Caco-2 (cell line): ENCODE results near the gene RSF1. TPM values are rescaled to one million over a fixed set of nuclear protein-coding genes. Genes with fewer than 3 reads are reported as not detected.

Experiments used
- Bru-seq: library from RNA; stranded (reverse); fragments of 400-500 nt; gene quantifications from one replicate; lab custom pipeline; 2021; lab: Mats Ljungman, UMichigan
- BruChase-seq, 2 experiments: library from RNA; stranded (reverse); fragments of 400-500 nt; gene quantifications; one replicate each; lab custom pipeline; 2021; lab: Mats Ljungman, UMichigan
- BruUV-seq: library from RNA; stranded (reverse); fragments of 400-500 nt; replicated peaks from 2 replicates; lab custom pipeline; 2021; lab: Mats Ljungman, UMichigan
- CTCF ChIA-PET: fragments of 300-600 bp; sonication (Branson Sonifier 250); formaldehyde crosslinking; loops from one replicate; lab custom pipeline; 2022; ENCODE audit warnings: antibody characterized with exemption; lab: Charles Lee
- POLR2A ChIA-PET: fragments of 300-600 bp; sonication (Branson Sonifier 250); formaldehyde crosslinking; loops from one replicate; lab custom pipeline; 2022; ENCODE audit warnings: antibody characterized with exemption; lab: Charles Lee
- DNase-seq, 2 experiments: peaks; one replicate each; pipeline versions ENCODE4 v3.0.0 to v3.0.0-alpha.2; 2020 to 2022
- H3K27me3 ChIP-seq: replicated peaks from 2 replicates; pipeline ENCODE4 v1.6.0; 2011; ENCODE audit warnings: low read length; ENCODE audit not compliant: control insufficient read depth, insufficient read depth
- H3K36me3 ChIP-seq: 2 replicates; pipeline ENCODE4 v1.5.1; 2011; ENCODE audit warnings: low read length; ENCODE audit not compliant: control insufficient read depth, insufficient read depth
- H3K4me1 ChIP-seq: fragments of 250-450 bp; sonication (Bioruptor Pico); 2 replicates; pipeline ENCODE4 v1.5.1; 2020; ENCODE audit warnings: mild to moderate bottlenecking
- H3K4me3 ChIP-seq: 2 replicates; pipeline ENCODE4 v1.5.1; 2011; ENCODE audit warnings: low read depth, mild to moderate bottlenecking, control low read depth, low read length
- H3K9me3 ChIP-seq: fragments of 250-450 bp; sonication (Bioruptor Pico); 2 replicates; pipeline ENCODE4 v1.5.1; 2020; ENCODE audit warnings: mild to moderate bottlenecking, moderate library complexity
- H3K27ac Mint-ChIP-seq: one replicate; pipeline ENCODE4 v1.8.0; 2022; ENCODE audit warnings: mixed read lengths; ENCODE audit not compliant: unreplicated experiment
- H3K27me3 Mint-ChIP-seq: one replicate; pipeline ENCODE4 v1.8.0; 2022; ENCODE audit warnings: mixed read lengths; ENCODE audit not compliant: insufficient read depth, unreplicated experiment
- H3K36me3 Mint-ChIP-seq: one replicate; pipeline ENCODE4 v1.8.0; 2022; ENCODE audit warnings: mild to moderate bottlenecking, mixed read lengths; ENCODE audit not compliant: insufficient read depth, unreplicated experiment
- H3K4me1 Mint-ChIP-seq: one replicate; pipeline ENCODE4 v1.8.0; 2022; ENCODE audit warnings: low read depth, mixed read lengths; ENCODE audit not compliant: unreplicated experiment
- H3K4me3 Mint-ChIP-seq: one replicate; pipeline ENCODE4 v1.8.0; 2022; ENCODE audit warnings: mild to moderate bottlenecking, moderate library complexity, mixed read lengths; ENCODE audit not compliant: unreplicated experiment
- H3K9me3 Mint-ChIP-seq: one replicate; pipeline ENCODE4 v1.8.0; 2022; ENCODE audit warnings: mixed read lengths; ENCODE audit not compliant: unreplicated experiment
- CTCF ChIP-seq, 2 experiments: fragments of 200-600 bp in 1 of 2; IDR thresholded peaks; 1 replicate in 1 of 2; 2 replicates in 1 of 2; pipeline versions ENCODE4 v1.5.1 to v1.8.0; 2011 to 2022; ENCODE audit warnings: antibody characterized with exemption in 1 of 2, control low read depth in 1 of 2, inconsistent platforms in 1 of 2, low read depth in 1 of 2, low read length in 1 of 2, mild to moderate bottlenecking in 1 of 2, moderate library complexity in 1 of 2; ENCODE audit not compliant: insufficient read depth in 1 of 2, severe bottlenecking in 1 of 2, unreplicated experiment in 1 of 2
- intact Hi-C: fragments of 100-400 bp; cut with micrococcal nuclease; formaldehyde crosslinking; loops from one replicate; pipeline ENCODE4 v1.10.0; 2022; ENCODE audit not compliant: unreplicated experiment
- long read RNA-seq: library from polyadenylated mRNA; stranded (forward); transcript quantifications from one replicate; pipeline ENCODE4 v2.0.0, GENCODE V29; 2022
- total RNA-seq: library from RNA; stranded (reverse); gene quantifications from 2 replicates; pipeline ENCODE4 v1.2.3, GENCODE V29; 2022

RSF1 gene
- total RNA-seq = 108 and 121 TPM in 2 replicates
- Bru-seq, nascent RNA = percentile 97 among the genes with signal in this experiment
- BruChase-seq, experiment 1, labeled RNA remaining after a 2-hour chase = percentile 94 among the genes with signal in this experiment
- percentile 88 among the genes with signal in this experiment for BruChase-seq, experiment 2, labeled RNA remaining after a 6-hour chase
- long read RNA-seq, full-length matches to known transcripts = 22 of 41 reads
- long read RNA-seq, partial matches to known transcripts = 3 of 41 reads
- long read RNA-seq, other reads (novel, unspliced or antisense) = 16 of 41 reads

GRCh38 chr11:77820565-77821348, at the start of gene RSF1, which contains the start of gene AAMDC:
TSS of gene RSF1 (minus strand) at chr11:77820722. CDS start at chr11:77820714, 8 bp downstream.
TSS of gene AAMDC (plus strand) at chr11:77821144. CDS start at chr11:77842497, 21,353 bp downstream.
- peak within 1 kb of the TSS; percentile 84 for H3K4me3 Mint-ChIP-seq
- H3K27me3 Mint-ChIP-seq = no peaks in the 10 kb centered on the region
- intact Hi-C loops = loop anchor here (1.0 to 5.0 kb wide), 5 partner anchors 113 to 272 kb away; partner anchors contain the start of genes CLNS1A and INTS4
- no TSS peak for BruUV-seq
- Histone ChIP-seq H3K9me3 (no peaks in the 10 kb centered on the region), H3K4me3 (peak within 1 kb of the TSS; percentile 100), H3K36me3 (0 out of 2 replicates have a peak, but pooled peaks cover 1% of the 10 kb centered on the region), H3K4me1 (peaks cover 36% of the 10 kb centered on the region), H3K27me3 (no peaks in the 10 kb centered on the region)
- DNase-seq = peak; percentile 100
- ChIA-PET POLR2A (interaction anchor here (0.6 to 1.6 kb wide), 4 partner anchors 20 to 186 kb away, joined by 3 to 15 read pairs (median 11); partner anchors contain the start of gene INTS4), CTCF (interaction anchor here (1.1 to 1.9 kb wide), 2 partner anchors 45 to 174 kb away, joined by 3 to 5 read pairs; partner anchors contain the start of gene INTS4)
- peak within 1 kb of the TSS; percentile 77 for H3K27ac Mint-ChIP-seq
- peaks cover 23% of the 10 kb centered on the region for H3K36me3 Mint-ChIP-seq
- no peaks in the 10 kb centered on the region for H3K9me3 Mint-ChIP-seq
- TF ChIP-seq CTCF (IDR thresholded peaks at IDR 0.05; ENCODE audit: insufficient read depth in 1 of 2, low read depth in 1 of 2, low read length in 1 of 2, severe bottlenecking in 1 of 2, unreplicated experiment in 1 of 2) = peak; percentile 72 to 92
- H3K4me1 Mint-ChIP-seq = peaks cover 6% of the 10 kb centered on the region

GRCh38 chr11:77868744-77869143, 48.2 kb upstream of the RSF1 start:
- Mint-ChIP-seq H3K4me1 (no peaks in the 10 kb centered on the region), H3K27ac (no peak overlapping the region), H3K4me3 (no peak overlapping the region), H3K36me3 (peaks cover 31% of the 10 kb centered on the region), H3K9me3 (no peaks in the 10 kb centered on the region), H3K27me3 (no peaks in the 10 kb centered on the region)
- Histone ChIP-seq H3K27me3 (no peaks in the 10 kb centered on the region), H3K36me3 (peaks cover 1% of the 10 kb centered on the region; the same call in 1 of the 2 replicates), H3K4me3 (no peak overlapping the region), H3K9me3 (no peaks in the 10 kb centered on the region), H3K4me1 (no peaks in the 10 kb centered on the region)
- intact Hi-C loops = no loop called here
- no peak for TF ChIP-seq CTCF (IDR thresholded peaks at IDR 0.05; ENCODE audit: insufficient read depth in 1 of 2, low read depth in 1 of 2, low read length in 1 of 2, severe bottlenecking in 1 of 2, unreplicated experiment in 1 of 2)
- ChIA-PET POLR2A (interaction anchor here (0.7 kb wide), 1 partner anchor 128 kb away, joined by 8 read pairs; no protein-coding TSS in a partner anchor), CTCF (no interaction called here)
- no TSS peak for BruUV-seq
- no peak for DNase-seq

GRCh38 chr11:77866336-77866735, 45.8 kb upstream of the RSF1 start:
- Mint-ChIP-seq H3K27ac (no peak overlapping the region), H3K36me3 (peaks cover 22% of the 10 kb centered on the region), H3K4me1 (no peaks in the 10 kb centered on the region), H3K27me3 (no peaks in the 10 kb centered on the region), H3K4me3 (no peak overlapping the region), H3K9me3 (no peaks in the 10 kb centered on the region)
- POLR2A ChIA-PET = no interaction called here
- H3K36me3 ChIP-seq = peaks cover 1% of the 10 kb centered on the region; the same call in 1 of the 2 replicates
- TF ChIP-seq CTCF (IDR thresholded peaks at IDR 0.05; ENCODE audit: insufficient read depth in 1 of 2, low read depth in 1 of 2, low read length in 1 of 2, severe bottlenecking in 1 of 2, unreplicated experiment in 1 of 2) = no peak
- no peak overlapping the region for H3K4me3 ChIP-seq
- BruUV-seq = no TSS peak
- intact Hi-C loops = no loop called here
- no peaks in the 10 kb centered on the region for H3K4me1 ChIP-seq
- H3K27me3 ChIP-seq = no peaks in the 10 kb centered on the region
- no peak for DNase-seq
- H3K9me3 ChIP-seq = no peaks in the 10 kb centered on the region
- CTCF ChIA-PET = no interaction called here
